H9 (cell line): Measurements from ENCODE around the gene F11R. TPM values are rescaled to one million over a fixed set of nuclear protein-coding genes. Genes with fewer than 3 reads are reported as not detected.

Source experiments
- DNase-seq: peaks from one replicate; pipeline ENCODE4 v3.0.0-alpha.2; 2017
- H2AFZ ChIP-seq: one replicate; pipeline ENCODE4 v1.6.1; 2013; ENCODE audit warnings: mild to moderate bottlenecking, low read length, control low read depth, moderate library complexity
- H2AK5ac ChIP-seq: 2 replicates; pipeline ENCODE4 v1.6.1; 2013; ENCODE audit warnings: low read length, control low read depth, mixed read lengths; ENCODE audit not compliant: insufficient read length
- H2BK120ac ChIP-seq: one replicate; pipeline ENCODE4 v1.6.1; 2013; ENCODE audit warnings: low read depth, mild to moderate bottlenecking, low read length, control low read depth, inconsistent platforms; ENCODE audit not compliant: poor library complexity, severe bottlenecking
- H2BK12ac ChIP-seq: 2 replicates; pipeline ENCODE4 v1.6.1; 2013; ENCODE audit warnings: low read length, control low read depth, mixed read lengths, low read depth; ENCODE audit not compliant: insufficient read length
- H2BK15ac ChIP-seq: 2 replicates; pipeline ENCODE4 v1.6.1; 2013; ENCODE audit warnings: low read depth, low read length, control low read depth
- H2BK20ac ChIP-seq: one replicate; pipeline ENCODE4 v1.6.1; 2013; ENCODE audit warnings: low read depth, mild to moderate bottlenecking, low read length, control low read depth, inconsistent platforms; ENCODE audit not compliant: poor library complexity, severe bottlenecking
- H2BK5ac ChIP-seq: 2 replicates; pipeline ENCODE4 v1.6.1; 2013; ENCODE audit warnings: low read length, control low read depth, mixed read lengths; ENCODE audit not compliant: insufficient read length
- H3K14ac ChIP-seq: 2 replicates; pipeline ENCODE4 v1.6.1; 2013; ENCODE audit warnings: low read length, control low read depth; ENCODE audit not compliant: insufficient read depth
- H3K18ac ChIP-seq: 2 replicates; pipeline ENCODE4 v1.6.1; 2013; ENCODE audit warnings: low read depth, mild to moderate bottlenecking, mixed read lengths, low read length, control low read depth; ENCODE audit not compliant: insufficient read length
- H3K23ac ChIP-seq: 2 replicates; pipeline ENCODE4 v1.6.1; 2013; ENCODE audit warnings: low read length, control low read depth, mixed read lengths, low read depth; ENCODE audit not compliant: insufficient read length
- H3K23me2 ChIP-seq: 2 replicates; pipeline ENCODE4 v1.6.1; 2013; ENCODE audit warnings: low read depth, mild to moderate bottlenecking, mixed read lengths, low read length, control low read depth; ENCODE audit not compliant: insufficient read length, poor library complexity, severe bottlenecking
- H3K27ac ChIP-seq: 2 replicates; pipeline ENCODE4 v1.5.1; 2013; ENCODE audit warnings: low read length, control low read depth, mixed read lengths, low read depth; ENCODE audit not compliant: insufficient read length
- H3K27me3 ChIP-seq: 2 replicates; pipeline ENCODE4 v1.6.1; 2013; ENCODE audit warnings: low read length, control low read depth, inconsistent platforms; ENCODE audit not compliant: insufficient read depth
- H3K4ac ChIP-seq: 2 replicates; pipeline ENCODE4 v1.6.1; 2013; ENCODE audit warnings: low read depth, mild to moderate bottlenecking, control low read depth, inconsistent platforms, low read length, moderate library complexity
- H3K4me1 ChIP-seq: 2 replicates; pipeline ENCODE4 v1.6.1; 2013; ENCODE audit warnings: low read length, control low read depth, inconsistent platforms; ENCODE audit not compliant: insufficient read depth
- H3K4me2 ChIP-seq: 2 replicates; pipeline ENCODE4 v1.6.1; 2013; ENCODE audit warnings: low read length, control low read depth, mixed read lengths; ENCODE audit not compliant: insufficient read length, insufficient read depth
- H3K56ac ChIP-seq: 2 replicates; pipeline ENCODE4 v1.6.1; 2013; ENCODE audit warnings: low read depth, mild to moderate bottlenecking, mixed read lengths, low read length, control low read depth; ENCODE audit not compliant: insufficient read length
- H3K79me1 ChIP-seq: 2 replicates; pipeline ENCODE4 v1.6.1; 2013; ENCODE audit warnings: low read depth, mild to moderate bottlenecking, moderate library complexity, low read length, control low read depth, inconsistent platforms; ENCODE audit not compliant: insufficient read depth, poor library complexity, severe bottlenecking
- H3K79me2 ChIP-seq: 2 replicates; pipeline ENCODE4 v1.6.1; 2013; ENCODE audit warnings: low read length, control low read depth, inconsistent platforms; ENCODE audit not compliant: insufficient read depth
- H3K9ac ChIP-seq: 2 replicates; pipeline ENCODE4 v1.6.1; 2013; ENCODE audit warnings: low read length, control low read depth, mixed read lengths; ENCODE audit not compliant: insufficient read length; ENCODE audit errors: extremely low read depth
- H3K9me3 ChIP-seq: one replicate; pipeline ENCODE4 v1.6.1; 2013; ENCODE audit warnings: low read depth, low read length, inconsistent platforms; ENCODE audit not compliant: control insufficient read depth
- H3T11ph ChIP-seq: one replicate; pipeline ENCODE4 v1.6.1; 2013; ENCODE audit warnings: mild to moderate bottlenecking, low read length, control low read depth, inconsistent platforms
- H4K20me1 ChIP-seq: one replicate; pipeline ENCODE4 v1.6.1; 2013; ENCODE audit not compliant: control insufficient read depth, insufficient read length, insufficient read depth
- H4K5ac ChIP-seq: 2 replicates; pipeline ENCODE4 v1.6.1; 2013; ENCODE audit warnings: low read depth, mild to moderate bottlenecking, mixed read lengths, low read length, control low read depth; ENCODE audit not compliant: insufficient read length
- H4K8ac ChIP-seq: replicated peaks from 2 replicates; pipeline ENCODE4 v1.6.1; 2013; ENCODE audit warnings: low read length, control low read depth, mixed read lengths, low read depth; ENCODE audit not compliant: insufficient read length
- H4K91ac ChIP-seq: 2 replicates; pipeline ENCODE4 v1.6.1; 2013; ENCODE audit warnings: low read depth, mild to moderate bottlenecking, moderate library complexity, mixed read lengths, low read length, control low read depth; ENCODE audit not compliant: insufficient read length
- H3K27ac Mint-ChIP-seq, 3 experiments: 2 replicates in 2 of 3; 3 replicates in 1 of 3; pipeline ENCODE4 v1.8.0; 2020 to 2021; ENCODE audit warnings: mixed read lengths in 3 of 3, mild to moderate bottlenecking in 1 of 3, moderate library complexity in 1 of 3
- H3K27me3 Mint-ChIP-seq: 2 replicates; pipeline ENCODE4 v1.8.0; 2021; ENCODE audit warnings: low read depth, mild to moderate bottlenecking, moderate library complexity, mixed read lengths
- H3K36me3 Mint-ChIP-seq, 3 experiments: 2 replicates in 2 of 3; 3 replicates in 1 of 3; pipeline ENCODE4 v1.8.0; 2020 to 2021; ENCODE audit warnings: low read depth in 3 of 3, mixed read lengths in 3 of 3; ENCODE audit not compliant: insufficient read depth in 1 of 3
- H3K4me1 Mint-ChIP-seq, 2 experiments: 2 replicates each; pipeline ENCODE4 v1.8.0; 2020; ENCODE audit warnings: mixed read lengths in 2 of 2
- H3K4me3 Mint-ChIP-seq, 2 experiments: 2 replicates in 1 of 2; 3 replicates in 1 of 2; pipeline ENCODE4 v1.8.0; 2020 to 2021; ENCODE audit warnings: mild to moderate bottlenecking in 2 of 2, mixed read lengths in 2 of 2, moderate library complexity in 1 of 2
- H3K9me3 Mint-ChIP-seq, 2 experiments: 2 replicates in 1 of 2; 3 replicates in 1 of 2; pipeline ENCODE4 v1.8.0; 2020; ENCODE audit warnings: mild to moderate bottlenecking in 2 of 2, mixed read lengths in 2 of 2, moderate library complexity in 1 of 2
- CTCF ChIP-seq: fragments of 200-600 bp; sonication (generic); conservative IDR thresholded peaks from 3 replicates; pipeline ENCODE4 v1.8.0; 2021; ENCODE audit warnings: antibody characterized with exemption, mild to moderate bottlenecking
- WGBS: extraction: QIAGEN DNeasy Blood & Tissue Kit; methylation state at CpG from one replicate; pipeline ENCODE4 v1.1.7; 2013; ENCODE audit warnings: missing lambda C conversion rate, low lambda C conversion rate, mixed read lengths; ENCODE audit not compliant: insufficient read length; ENCODE audit errors: extremely low coverage; 5-methylcytosine and 5-hydroxymethylcytosine counted together
- total RNA-seq: library from RNA; stranded (reverse); gene quantifications from 2 replicates; pipeline ENCODE4 v1.2.1, GENCODE V29; 2021

The F11R gene
- total RNA-seq, 1 experiment from 2014 or later: 174 TPM

- Mint-ChIP-seq H3K36me3 (no peaks in the 10 kb centered on the region), H3K27me3 (no peaks in the 10 kb centered on the region), H3K9me3 (no peaks in the 10 kb centered on the region), H3K27ac (peak overlapping the region in 1 of 3 experiments; percentile 32; a peak in 1 of 7 replicates), H3K4me1 (peaks cover 14 to 15% of the 10 kb centered on the region in 2 experiments), H3K4me3 (no peak overlapping the region)
- Histone ChIP-seq H3K4me1 (no peaks in the 10 kb centered on the region; the same call in 1 of the 2 replicates), H3K79me1 (no peaks in the 10 kb centered on the region), H2BK12ac (no peak overlapping the region), H4K5ac (no peak overlapping the region), H3K4me2 (no peak overlapping the region), H2BK20ac (no peak overlapping the region), H3K23me2 (no peaks in the 10 kb centered on the region), H3K27ac (no peak overlapping the region), H3K9me3 (no peaks in the 10 kb centered on the region), H4K8ac (no peak overlapping the region), H3K18ac (no peak overlapping the region), H2BK120ac (no peak overlapping the region), H3K4ac (no peak overlapping the region), H2AK5ac (no peak overlapping the region), H3K9ac (no peak overlapping the region), H3K79me2 (no peaks in the 10 kb centered on the region), H3K27me3 (no peaks in the 10 kb centered on the region), H3K56ac (no peak overlapping the region), H2AFZ (no peak overlapping the region), H2BK15ac (no peak overlapping the region), H3K14ac (no peak overlapping the region), H3T11ph (no peak overlapping the region), H4K20me1 (no peaks in the 10 kb centered on the region), H4K91ac (no peak overlapping the region), H3K23ac (no peak overlapping the region), H2BK5ac (no peak overlapping the region)
- DNase-seq: no peak
- no peak for TF ChIP-seq CTCF
- no CpG with 5 or more reads among the region's 1 CpG for WGBS
Observed at GRCh38 chr1:160961419-160961818, 59.5 kb downstream of the F11R start.
